Measurements from ENCODE around the gene CBX6.
"Not testable (repeated sequence)": the region's sequence is repeated elsewhere in the genome, so short reads cannot be mapped to it uniquely, and the experiment has no call there.

The CBX6 gene

GRCh38 chr22:38859581-38860282, 12.3 kb downstream of the CBX6 start:
- no peak for DNase-seq

GRCh38 chr22:38858492-38858891, 13.5 kb downstream of the CBX6 start:
- no peak for DNase-seq

- DNase-seq = not testable (repeated sequence)
Measured at GRCh38 chr22:38854476-38854875, 17.5 kb downstream of the CBX6 start.

GRCh38 chr22:38853883-38854282, 18.1 kb downstream of the CBX6 start:
- not testable (repeated sequence) for DNase-seq

- DNase-seq = no peak
Measured at GRCh38 chr22:38853196-38853651, 18.8 kb downstream of the CBX6 start.

- no peak for DNase-seq
Measured at GRCh38 chr22:38852522-38852921, 19.5 kb downstream of the CBX6 start.

DNA sequence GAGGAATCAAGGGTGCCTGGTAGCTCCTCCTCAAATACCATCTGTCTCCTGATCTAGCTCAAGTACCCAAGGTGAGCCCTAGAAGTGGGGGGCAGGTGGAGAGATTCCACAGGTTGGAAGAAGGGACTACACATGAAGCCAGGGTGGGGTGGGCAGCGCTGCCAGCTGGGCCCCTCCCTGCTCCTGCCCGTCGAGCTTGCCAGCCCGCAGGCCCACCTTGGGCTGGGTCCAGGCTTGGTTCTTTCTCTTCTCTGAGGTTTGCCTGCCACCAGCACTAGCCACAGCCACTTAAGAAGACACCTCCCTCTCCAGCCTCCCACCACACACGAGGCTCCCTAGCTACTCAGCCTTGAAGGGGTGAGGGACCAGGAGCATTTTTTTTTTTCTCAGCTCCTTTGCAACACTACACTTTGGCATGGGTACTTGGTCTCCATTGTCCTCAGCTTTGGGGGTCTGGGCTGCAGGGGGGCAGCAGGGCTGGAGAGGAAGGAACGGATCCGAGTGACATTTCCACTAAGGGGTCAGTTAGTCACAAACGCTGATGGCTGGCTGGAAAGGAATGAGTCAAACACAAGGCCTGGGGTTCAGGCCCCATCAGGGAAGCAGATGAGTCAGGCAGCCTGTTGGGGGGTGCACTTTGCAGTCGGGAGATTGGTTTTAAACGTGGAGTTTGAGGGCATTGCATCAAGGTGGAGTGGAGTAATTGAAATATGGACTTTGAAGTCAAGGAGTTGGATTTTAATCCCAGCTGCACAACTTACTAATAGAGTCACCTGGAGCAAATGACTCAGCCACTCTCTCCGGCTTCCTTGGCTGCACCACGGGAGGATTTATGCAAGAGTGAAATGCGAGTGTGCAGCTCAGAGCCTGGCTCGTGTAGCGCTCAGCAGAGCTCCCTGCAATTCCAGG, 20.8 kb downstream of the CBX6 start:
- peak; percentile 15 for DNase-seq

GRCh38 chr22:38850399-38850798, 21.6 kb downstream of the CBX6 start:
- DNase-seq = no peak

- DNase-seq = no peak
Measured at GRCh38 chr22:38849811-38850210, 22.2 kb downstream of the CBX6 start.

- no peak for DNase-seq
Measured at GRCh38 chr22:38846412-38846811, 25.6 kb downstream of the CBX6 start.

GRCh38 chr22:38845004-38845740, 26.8 kb downstream of the CBX6 start:
- no peak for DNase-seq

DNA sequence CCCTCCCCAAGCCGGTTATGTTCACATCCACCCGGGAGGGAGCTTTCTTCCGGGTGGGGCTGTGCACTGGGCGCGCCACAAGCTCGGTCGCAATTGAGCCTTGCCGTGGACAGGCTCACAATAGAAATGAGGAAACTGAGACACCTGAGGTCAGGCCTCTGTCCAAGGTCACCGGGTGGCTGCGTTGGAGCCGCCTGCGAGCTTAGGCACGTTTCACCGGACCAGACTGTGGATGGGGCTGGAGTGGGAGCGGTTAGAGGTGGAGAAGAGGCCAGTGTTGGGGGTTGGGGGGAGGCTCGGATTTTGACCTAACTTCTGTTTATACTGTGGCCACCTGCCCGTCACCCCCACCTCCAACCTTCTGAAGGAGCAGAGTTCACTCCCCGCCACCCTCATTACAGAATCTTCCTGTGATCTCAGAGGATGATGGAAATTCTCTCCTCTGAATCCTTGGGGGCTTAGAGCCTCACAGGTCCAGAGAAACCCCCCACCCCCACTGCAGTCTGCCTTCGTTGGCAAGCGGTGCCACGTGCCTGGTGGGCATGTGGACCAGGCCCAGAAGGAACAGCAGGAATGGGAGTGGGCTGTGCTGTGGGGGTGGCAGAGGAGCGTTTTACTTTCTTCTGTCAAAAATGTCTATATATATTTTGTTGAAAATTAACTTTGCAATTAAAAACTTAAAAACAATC, 27.6 kb downstream of the CBX6 start:
- DNase-seq = no peak

DNA sequence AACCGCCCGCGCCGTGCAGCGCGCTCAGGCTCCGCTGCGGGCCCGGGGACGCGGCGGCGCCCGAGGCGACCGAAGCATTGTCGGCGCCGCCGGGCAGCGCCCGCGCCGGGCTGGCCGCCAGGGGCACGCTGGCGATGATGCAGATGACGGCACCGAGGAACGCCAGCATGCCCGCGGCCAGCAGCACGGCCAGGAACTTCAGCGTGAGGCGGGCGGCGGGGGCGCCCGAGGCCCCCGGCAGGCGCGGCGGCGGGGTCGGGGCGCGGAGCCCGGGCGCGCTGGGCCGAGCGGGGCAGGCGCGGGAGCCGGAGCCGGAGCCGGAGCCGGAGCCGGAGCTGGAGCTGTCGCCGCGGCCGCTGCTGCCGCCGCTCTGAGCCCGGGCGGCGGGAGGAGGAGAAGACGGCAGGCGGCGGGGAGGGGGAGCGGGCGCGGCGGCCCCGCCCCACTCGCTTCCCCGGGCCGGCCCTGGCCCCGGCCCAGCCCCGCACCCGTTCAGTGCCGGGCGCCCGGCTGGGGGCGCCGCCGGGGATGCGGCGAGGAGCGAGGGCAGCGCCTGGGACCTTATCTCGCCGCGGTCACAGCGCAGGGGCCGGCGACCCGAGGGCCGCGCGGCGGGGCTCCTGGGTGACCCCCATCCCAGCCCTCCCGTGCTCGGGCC, 28.2 kb downstream of the CBX6 start, which contains the start of gene NPTXR:
Gene NPTXR, minus strand, starts transcription at position 372 of the 658 bp plus-strand sequence.
- peak; percentile 37 for DNase-seq

DNA sequence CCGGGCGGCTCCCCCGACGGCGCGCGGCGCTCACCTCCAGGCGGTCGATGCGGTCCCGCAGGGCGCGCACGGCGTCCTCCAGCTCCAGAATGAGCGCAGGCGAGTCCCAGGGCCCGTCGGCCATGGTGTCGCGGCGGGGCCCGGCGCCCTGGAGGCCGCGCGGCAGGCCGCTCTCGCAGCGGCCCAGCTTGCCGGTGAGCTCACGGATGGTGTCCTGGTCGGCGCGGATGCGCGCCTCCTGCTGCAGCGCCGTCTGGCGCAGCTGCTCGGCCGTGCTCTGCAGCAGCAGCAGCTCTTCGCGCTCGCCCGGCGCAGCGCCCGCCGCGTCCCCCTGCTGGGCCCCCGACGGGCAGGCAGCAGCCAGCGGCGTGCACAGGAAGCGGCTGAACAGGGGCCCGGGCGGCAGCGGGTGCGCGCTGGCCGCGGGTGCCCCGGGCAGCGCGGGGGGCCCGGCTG, 28.8 kb downstream of the CBX6 start:
- DNase-seq = peak; percentile 48

- no peak for DNase-seq
Measured at GRCh38 chr22:38842512-38843200, 29.4 kb downstream of the CBX6 start.

- no peak for DNase-seq
Measured at GRCh38 chr22:38841635-38842034, 30.4 kb downstream of the CBX6 start.

GRCh38 chr22:38841211-38841610, 30.8 kb downstream of the CBX6 start:
- DNase-seq = no peak

- no peak for DNase-seq
Measured at GRCh38 chr22:38840129-38840528, 31.9 kb downstream of the CBX6 start.

DNA sequence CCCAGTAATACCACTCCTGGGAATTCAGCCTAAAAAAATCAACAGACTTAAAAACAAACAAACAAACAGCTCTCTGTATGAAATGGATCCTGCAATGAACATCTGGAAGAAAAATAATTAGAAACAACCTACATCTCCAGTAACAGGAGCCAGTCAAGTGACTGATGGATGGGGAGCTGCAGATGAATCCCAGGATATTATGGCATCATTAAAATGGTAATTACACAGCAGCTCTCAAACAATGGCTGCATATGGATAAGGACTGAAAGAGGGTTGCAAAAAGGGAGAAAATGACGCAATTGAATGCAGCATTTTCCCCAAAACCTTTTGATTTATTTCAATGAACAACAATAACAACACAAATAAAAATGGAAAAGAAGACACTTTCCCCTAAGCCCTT, 32.3 kb downstream of the CBX6 start:
- DNase-seq = no peak

DNA sequence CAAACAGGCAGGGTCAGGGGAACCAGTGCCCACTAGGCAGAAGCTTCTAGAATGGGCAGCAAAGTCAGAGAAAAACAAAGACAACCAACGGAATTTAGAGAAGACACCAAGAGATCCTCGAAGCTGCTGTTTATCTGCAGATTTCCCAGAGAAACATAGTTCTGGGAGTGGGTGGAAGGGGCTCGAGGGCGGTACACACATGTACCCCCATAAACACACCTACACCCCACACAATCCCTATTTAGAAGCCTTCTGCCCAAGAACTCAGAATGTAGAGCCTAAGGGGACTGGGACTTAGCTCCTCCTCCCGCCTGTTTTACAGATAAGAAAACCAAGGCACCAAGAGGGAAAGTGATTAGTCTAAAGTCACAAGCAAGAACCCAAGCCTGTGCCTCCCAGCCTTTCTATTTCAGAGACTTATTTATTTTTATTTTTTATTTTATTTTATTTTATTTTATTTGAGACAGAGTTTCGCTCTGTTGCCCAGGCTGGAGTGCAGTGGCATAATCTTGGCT, 34.5 kb downstream of the CBX6 start:
- DNase-seq = no peak

DNA sequence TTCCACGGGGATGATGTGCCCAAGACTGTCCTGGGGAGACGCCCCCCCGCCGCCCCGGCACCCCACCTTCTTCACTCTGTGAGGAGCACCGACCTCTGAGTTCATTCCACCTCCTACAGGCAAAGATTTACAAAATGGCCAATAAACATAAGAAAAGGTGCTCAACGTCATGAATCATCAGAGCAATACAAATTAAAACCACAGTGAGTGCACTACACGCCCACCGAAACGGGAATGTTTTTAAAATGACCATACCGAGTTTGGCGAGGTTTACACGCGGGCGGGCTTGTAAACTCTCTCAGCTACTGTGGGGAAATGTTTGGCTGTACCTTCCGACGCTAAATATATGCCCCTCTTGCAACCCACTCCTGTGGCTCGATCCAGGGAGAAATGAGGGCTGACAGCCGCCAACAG, 36.1 kb downstream of the CBX6 start:
- DNase-seq = no peak

Measured in kidney glomerular epithelial cell (primary cell).